Transverse colon (tissue), 4 donors: ENCODE results near the gene RFX1.

Experiments
- EP300 ChIP-seq: sonication (generic); formaldehyde crosslinking; IDR thresholded peaks from one replicate; pipeline ENCODE4 v1.6.1; 2017; ENCODE audit warnings: antibody characterized with exemption, low read depth
- POLR2A ChIP-seq: fragments of 450-650 bp; IDR thresholded peaks from one replicate; pipeline ENCODE4 v1.6.1; 2016; ENCODE audit warnings: antibody characterized with exemption, mild to moderate bottlenecking, moderate library complexity
- POLR2AphosphoS5 ChIP-seq, 3 donors: sonication (generic); formaldehyde crosslinking; IDR thresholded peaks; one replicate each; pipeline ENCODE4 v1.6.1; 2016; ENCODE audit warnings: antibody characterized with exemption in 3 of 3
- TF ChIP-seq, protein P1 (sequence below), 5 experiments: fragments of 200-600 bp in 3 of 5; fragments of 450-650 bp in 2 of 5; sonication (generic) in 3 of 5; IDR thresholded peaks; 1 replicate in 2 of 5; 2 replicates in 3 of 5; pipeline ENCODE4 v1.5.1; 2016 to 2017; ENCODE audit warnings: antibody characterized with exemption in 5 of 5, inconsistent platforms in 3 of 5, mild to moderate bottlenecking in 2 of 5, moderate library complexity in 1 of 5

DNA sequence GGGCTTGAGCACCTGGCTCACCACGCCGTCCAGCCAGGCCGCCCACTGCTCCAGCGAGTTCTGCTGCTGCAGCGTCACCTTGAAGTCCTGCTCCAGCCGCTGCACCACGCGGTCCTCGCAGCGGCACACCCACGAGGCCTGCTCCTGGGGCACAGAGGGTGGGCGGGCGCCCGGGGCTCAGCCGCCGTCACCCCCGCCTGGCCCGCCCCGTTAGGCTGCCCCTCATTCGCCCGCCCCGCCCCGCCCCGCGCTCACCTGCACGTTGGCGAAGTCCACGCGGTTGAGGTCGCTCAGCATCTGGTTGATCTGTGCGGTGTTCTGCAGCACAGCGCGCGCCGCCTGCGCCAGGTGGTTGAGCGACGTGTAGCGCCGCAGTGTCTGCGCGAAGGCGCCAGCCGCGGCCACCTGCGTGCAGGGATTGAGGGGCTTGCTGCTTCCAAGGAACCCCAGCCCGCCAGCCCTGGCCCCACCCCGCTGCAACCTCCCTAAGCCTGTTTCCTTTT lies 42.5 kb downstream of the RFX1 start:
- TF ChIP-seq, protein P1, sequence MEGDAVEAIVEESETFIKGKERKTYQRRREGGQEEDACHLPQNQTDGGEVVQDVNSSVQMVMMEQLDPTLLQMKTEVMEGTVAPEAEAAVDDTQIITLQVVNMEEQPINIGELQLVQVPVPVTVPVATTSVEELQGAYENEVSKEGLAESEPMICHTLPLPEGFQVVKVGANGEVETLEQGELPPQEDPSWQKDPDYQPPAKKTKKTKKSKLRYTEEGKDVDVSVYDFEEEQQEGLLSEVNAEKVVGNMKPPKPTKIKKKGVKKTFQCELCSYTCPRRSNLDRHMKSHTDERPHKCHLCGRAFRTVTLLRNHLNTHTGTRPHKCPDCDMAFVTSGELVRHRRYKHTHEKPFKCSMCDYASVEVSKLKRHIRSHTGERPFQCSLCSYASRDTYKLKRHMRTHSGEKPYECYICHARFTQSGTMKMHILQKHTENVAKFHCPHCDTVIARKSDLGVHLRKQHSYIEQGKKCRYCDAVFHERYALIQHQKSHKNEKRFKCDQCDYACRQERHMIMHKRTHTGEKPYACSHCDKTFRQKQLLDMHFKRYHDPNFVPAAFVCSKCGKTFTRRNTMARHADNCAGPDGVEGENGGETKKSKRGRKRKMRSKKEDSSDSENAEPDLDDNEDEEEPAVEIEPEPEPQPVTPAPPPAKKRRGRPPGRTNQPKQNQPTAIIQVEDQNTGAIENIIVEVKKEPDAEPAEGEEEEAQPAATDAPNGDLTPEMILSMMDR (IDR thresholded peaks at IDR 0.05), result no peak
- TF ChIP-seq EP300, result no peak
- TF ChIP-seq POLR2A, result no peak
- no peak for TF ChIP-seq POLR2AphosphoS5 (IDR thresholded peaks at IDR 0.05)
